MM.1S (cell line): ENCODE measurements around the gene ACBD5.
A peak's percentile ranks its signal among the peaks of the same experiment; 100 is the strongest.
"Not testable (repeated sequence)": the region's sequence is repeated elsewhere in the genome, so short reads cannot be mapped to it uniquely, and the experiment has no call there.

Experiments used
- DNase-seq: peaks from one replicate; pipeline ENCODE4 v3.0.0-alpha.2; 2015
- H2AFZ ChIP-seq: fragments of 300-600 bp; sonication (generic); 2 replicates; pipeline ENCODE4 v1.6.0; 2016; ENCODE audit warnings: antibody characterized with exemption, low read length
- H3F3A ChIP-seq: fragments of 300-600 bp; sonication (generic); 2 replicates; pipeline ENCODE4 v1.6.1; 2016; ENCODE audit warnings: mild to moderate bottlenecking, antibody characterized with exemption, low read length, moderate library complexity, mixed read lengths; ENCODE audit not compliant: insufficient read depth
- H3K27ac ChIP-seq: fragments of 300-600 bp; sonication (generic); 2 replicates; pipeline ENCODE4 v1.5.1; 2016; ENCODE audit warnings: mild to moderate bottlenecking, low read length
- H3K27me3 ChIP-seq: fragments of 300-600 bp; sonication (generic); replicated peaks from 2 replicates; pipeline ENCODE4 v1.6.0; 2016; ENCODE audit warnings: low read length; ENCODE audit not compliant: insufficient read depth
- H3K36me3 ChIP-seq: fragments of 300-600 bp; sonication (generic); replicated peaks from 2 replicates; pipeline ENCODE4 v1.6.1; 2016; ENCODE audit warnings: mild to moderate bottlenecking, low read length, mixed read lengths; ENCODE audit not compliant: insufficient read depth
- H3K4me1 ChIP-seq: fragments of 300-600 bp; sonication (generic); 2 replicates; pipeline ENCODE4 v1.6.1; 2016; ENCODE audit warnings: low read length, mixed read lengths
- H3K4me2 ChIP-seq: fragments of 300-600 bp; sonication (generic); 2 replicates; pipeline ENCODE4 v1.6.0; 2016; ENCODE audit warnings: low read depth, low read length
- H3K4me3 ChIP-seq: fragments of 300-600 bp; sonication (generic); 2 replicates; pipeline ENCODE4 v1.5.1; 2016; ENCODE audit warnings: low read length, mixed read lengths
- H3K79me2 ChIP-seq: fragments of 300-600 bp; sonication (generic); 2 replicates; pipeline ENCODE4 v1.6.1; 2016; ENCODE audit warnings: mixed run types, low read length, mixed read lengths
- H3K9ac ChIP-seq: fragments of 300-600 bp; sonication (generic); 2 replicates; pipeline ENCODE4 v1.6.1; 2016; ENCODE audit warnings: low read length, mixed read lengths
- H3K9me2 ChIP-seq: fragments of 300-600 bp; sonication (generic); replicated peaks from 2 replicates; pipeline ENCODE4 v1.6.1; 2016; ENCODE audit warnings: mild to moderate bottlenecking, low read length, mixed read lengths; ENCODE audit not compliant: insufficient read depth
- H3K9me3 ChIP-seq: fragments of 300-600 bp; sonication (generic); replicated peaks from 2 replicates; pipeline ENCODE4 v1.6.1; 2016; ENCODE audit warnings: mild to moderate bottlenecking, low read length, mixed read lengths; ENCODE audit not compliant: insufficient read depth
- H4K20me1 ChIP-seq: fragments of 300-600 bp; sonication (generic); 2 replicates; pipeline ENCODE4 v1.6.1; 2016; ENCODE audit warnings: mild to moderate bottlenecking, low read length, moderate library complexity, mixed read lengths; ENCODE audit not compliant: insufficient read depth
- EZH2 ChIP-seq: fragments of 300-600 bp; sonication (generic); optimal IDR thresholded peaks from 2 replicates; pipeline ENCODE3; 2017; ENCODE audit warnings: low read depth, mild to moderate bottlenecking, antibody characterized with exemption, low read length, mixed read lengths
- EZH2phosphoT487 ChIP-seq: fragments of 300-600 bp; sonication (generic); IDR thresholded peaks from 2 replicates; pipeline ENCODE4 v1.6.1; 2018; ENCODE audit warnings: antibody characterized with exemption, low read length
- TF ChIP-seq, protein P1 (sequence below): fragments of 300-600 bp; sonication (generic); IDR thresholded peaks from 2 replicates; pipeline ENCODE4 v1.5.1; 2016; ENCODE audit warnings: antibody characterized with exemption, low read length, mixed read lengths

The ACBD5 gene

DNA sequence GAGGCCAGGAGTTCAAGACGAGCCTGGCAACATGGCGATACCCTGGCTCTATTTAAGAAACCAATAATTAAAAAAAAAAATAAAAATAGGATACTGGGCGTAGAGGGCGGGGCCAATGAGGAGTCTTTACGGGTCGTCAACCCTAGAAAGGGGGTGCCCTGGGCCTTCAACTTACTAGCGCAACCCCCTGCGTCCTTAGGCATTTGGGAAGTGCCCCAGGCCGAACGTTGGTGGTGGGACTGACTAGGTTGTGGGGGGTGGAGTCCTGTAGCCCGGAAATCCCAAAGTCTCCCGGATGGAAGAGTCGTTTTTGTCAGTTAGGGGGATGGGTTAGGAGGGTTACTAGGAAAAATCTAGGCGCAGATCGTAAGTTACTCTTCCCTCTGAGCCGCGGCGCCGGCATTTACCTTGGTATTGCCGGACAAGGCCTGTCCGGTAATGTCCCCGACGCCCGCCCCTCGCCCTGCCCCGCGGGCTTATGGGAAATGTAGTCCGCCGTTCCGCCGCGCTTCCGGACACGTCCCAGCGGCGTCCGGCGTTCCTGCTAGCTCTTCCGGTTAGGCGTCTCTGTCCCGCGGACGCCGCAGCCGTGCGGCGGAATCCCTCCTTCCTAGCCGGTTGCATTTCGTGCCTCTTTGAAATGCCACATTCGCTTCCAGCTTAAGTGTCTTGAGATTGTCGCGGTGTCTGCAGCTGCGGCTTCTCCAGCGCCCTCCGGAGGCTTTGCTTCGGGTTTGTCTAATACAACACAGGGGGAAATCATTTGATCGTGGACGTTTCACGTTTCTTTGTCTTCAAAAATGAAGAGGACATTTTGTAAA is 1.3 kb upstream of the ACBD5 start:
- Histone ChIP-seq H3K4me2 (peak overlapping the region; percentile 86), H3K9ac (peak overlapping the region; percentile 83), H3K27ac (peak overlapping the region; percentile 76), H3K27me3 (no peaks in the 10 kb centered on the region), H4K20me1 (no peaks in the 10 kb centered on the region), H3K4me1 (peaks cover 6% of the 10 kb centered on the region; the same call in 1 of the 2 replicates), H3K36me3 (no peaks in the 10 kb centered on the region), H3K79me2 (peaks cover 29% of the 10 kb centered on the region), H3K9me3 (no peaks in the 10 kb centered on the region), H3F3A (peaks cover 29% of the 10 kb centered on the region), H3K9me2 (no peaks in the 10 kb centered on the region), H3K4me3 (peak overlapping the region; percentile 81), H2AFZ (peak overlapping the region; percentile 68)
- peak; percentile 96 for DNase-seq
- TF ChIP-seq, protein P1, sequence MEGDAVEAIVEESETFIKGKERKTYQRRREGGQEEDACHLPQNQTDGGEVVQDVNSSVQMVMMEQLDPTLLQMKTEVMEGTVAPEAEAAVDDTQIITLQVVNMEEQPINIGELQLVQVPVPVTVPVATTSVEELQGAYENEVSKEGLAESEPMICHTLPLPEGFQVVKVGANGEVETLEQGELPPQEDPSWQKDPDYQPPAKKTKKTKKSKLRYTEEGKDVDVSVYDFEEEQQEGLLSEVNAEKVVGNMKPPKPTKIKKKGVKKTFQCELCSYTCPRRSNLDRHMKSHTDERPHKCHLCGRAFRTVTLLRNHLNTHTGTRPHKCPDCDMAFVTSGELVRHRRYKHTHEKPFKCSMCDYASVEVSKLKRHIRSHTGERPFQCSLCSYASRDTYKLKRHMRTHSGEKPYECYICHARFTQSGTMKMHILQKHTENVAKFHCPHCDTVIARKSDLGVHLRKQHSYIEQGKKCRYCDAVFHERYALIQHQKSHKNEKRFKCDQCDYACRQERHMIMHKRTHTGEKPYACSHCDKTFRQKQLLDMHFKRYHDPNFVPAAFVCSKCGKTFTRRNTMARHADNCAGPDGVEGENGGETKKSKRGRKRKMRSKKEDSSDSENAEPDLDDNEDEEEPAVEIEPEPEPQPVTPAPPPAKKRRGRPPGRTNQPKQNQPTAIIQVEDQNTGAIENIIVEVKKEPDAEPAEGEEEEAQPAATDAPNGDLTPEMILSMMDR = peak; percentile 45
- TF ChIP-seq EZH2phosphoT487 = no peak
- TF ChIP-seq EZH2 = no peak

DNA sequence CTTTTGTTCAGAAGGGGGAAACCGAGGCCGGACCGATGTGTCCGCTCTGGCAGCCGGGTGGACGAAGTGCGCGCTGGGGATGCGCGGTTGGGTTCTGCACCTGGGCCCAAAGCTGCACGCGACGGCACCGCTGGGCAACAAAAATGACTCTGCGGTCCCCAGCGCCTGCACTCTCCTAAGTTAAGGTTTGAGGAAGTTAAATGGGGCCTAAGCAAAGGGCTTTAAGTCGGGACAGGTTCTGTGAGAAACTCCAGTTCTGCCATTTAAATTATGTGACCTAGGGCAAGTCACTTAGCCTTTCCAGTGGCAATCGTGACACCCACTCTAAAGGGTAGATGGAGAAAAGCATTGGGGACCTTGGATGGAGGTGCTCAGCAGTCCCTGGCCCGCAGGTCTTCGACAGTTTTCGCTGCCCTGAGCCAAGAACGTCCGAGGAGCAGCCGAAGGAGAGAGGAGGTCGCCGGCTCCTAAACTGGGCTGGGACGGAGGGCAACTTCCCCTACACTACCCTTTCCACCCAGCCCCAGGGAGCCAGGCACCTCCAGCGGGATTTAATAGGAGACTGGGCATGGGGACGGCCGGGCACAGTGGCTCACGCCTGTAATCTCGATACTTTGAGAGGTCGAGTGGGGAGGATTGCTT is 534 bp upstream of the ACBD5 start:
- H2AFZ ChIP-seq = peak overlapping the region; percentile 68
- no peaks in the 10 kb centered on the region for H3K27me3 ChIP-seq
- no peaks in the 10 kb centered on the region for H3K9me2 ChIP-seq
- peak overlapping the region; percentile 83 for H3K9ac ChIP-seq
- peak overlapping the region; percentile 81 for H3K4me3 ChIP-seq
- H3K4me1 ChIP-seq = peaks cover 6% of the 10 kb centered on the region; the same call in 1 of the 2 replicates
- H4K20me1 ChIP-seq = no peaks in the 10 kb centered on the region
- H3F3A ChIP-seq = peaks cover 29% of the 10 kb centered on the region
- peaks cover 31% of the 10 kb centered on the region for H3K79me2 ChIP-seq
- peak overlapping the region; percentile 76 for H3K27ac ChIP-seq
- no peaks in the 10 kb centered on the region for H3K36me3 ChIP-seq
- DNase-seq = peak; percentile 37
- TF ChIP-seq, protein P1 = no peak
- TF ChIP-seq EZH2phosphoT487 (no peak), EZH2 (no peak)
- no peaks in the 10 kb centered on the region for H3K9me3 ChIP-seq
- H3K4me2 ChIP-seq = peak overlapping the region; percentile 86

DNA sequence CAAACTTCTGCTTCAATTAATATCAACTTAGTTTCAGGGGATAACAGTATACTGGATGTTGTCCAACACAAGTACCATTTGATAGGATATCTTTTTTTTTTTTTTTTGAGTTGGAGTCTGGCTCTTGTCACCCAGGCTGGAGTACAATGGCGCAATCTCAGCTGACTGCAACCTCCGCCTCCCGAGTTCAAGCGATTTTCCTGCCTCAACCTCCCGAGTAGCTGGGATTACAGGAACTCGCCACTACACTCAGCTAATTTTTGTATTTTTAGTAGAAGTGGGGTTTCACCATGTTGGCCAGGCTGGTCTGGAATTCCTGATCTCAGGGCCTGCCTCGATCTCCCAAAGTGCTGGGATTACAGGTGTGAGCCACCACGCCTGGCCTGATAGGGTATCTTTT is 3.1 kb downstream of the ACBD5 start:
- not testable (repeated sequence) for H3K4me3 ChIP-seq, H2AFZ ChIP-seq, H3K4me2 ChIP-seq, H3K4me1 ChIP-seq, H3K27ac ChIP-seq, H3K36me3 ChIP-seq, DNase-seq, H3K9ac ChIP-seq, H3K9me2 ChIP-seq, H3K9me3 ChIP-seq, H3K27me3 ChIP-seq, H4K20me1 ChIP-seq
- Histone ChIP-seq H3K79me2 (peaks cover 24% of the 10 kb centered on the region), H3F3A (peaks cover 22% of the 10 kb centered on the region)

DNA sequence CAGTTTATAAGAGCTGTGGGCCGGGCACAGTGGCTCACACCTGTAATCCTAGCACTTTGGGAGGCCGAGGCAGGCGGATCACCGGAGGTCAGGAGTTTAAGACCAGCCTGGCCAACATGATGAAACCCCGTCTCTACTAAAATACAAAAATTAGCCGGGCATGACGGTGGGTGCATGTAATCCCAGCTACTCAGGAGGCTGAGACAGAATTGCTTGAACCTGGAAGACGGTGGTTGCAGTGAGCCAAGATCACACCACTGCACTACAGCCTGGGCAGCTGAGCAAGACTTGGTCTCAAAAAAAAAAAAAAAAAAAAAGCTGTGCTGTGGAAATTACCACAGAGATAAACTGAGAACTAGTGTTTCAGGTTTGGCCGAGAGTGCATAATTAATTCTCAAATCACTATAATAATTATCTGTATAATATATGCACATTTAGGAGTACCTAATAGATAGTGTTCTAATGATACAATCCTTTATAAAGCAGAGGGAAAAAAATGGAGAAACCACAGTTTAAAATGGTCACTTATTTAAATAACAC is 3.9 kb downstream of the ACBD5 start:
- H3K4me2 ChIP-seq, H3K4me1 ChIP-seq, H3K27me3 ChIP-seq, DNase-seq, H3K36me3 ChIP-seq, H3K9me2 ChIP-seq, H4K20me1 ChIP-seq, H2AFZ ChIP-seq, H3K4me3 ChIP-seq, H3K27ac ChIP-seq, H3K9me3 ChIP-seq, H3K9ac ChIP-seq: not testable (repeated sequence)
- H3F3A ChIP-seq = peaks cover 15% of the 10 kb centered on the region; the same call in 1 of the 2 replicates
- H3K79me2 ChIP-seq = peaks cover 24% of the 10 kb centered on the region
